GM23338 (cell line): ENCODE measurements around the gene DNAAF5. TPM values are rescaled to one million over a fixed set of nuclear protein-coding genes. Genes with fewer than 3 reads are reported as not detected.

ENCODE experiments used
- ATAC-seq: fragments of 200-7000 bp; cut with Tn5 transposase; 3 replicates; pipeline ENCODE4 v1.9.1; 2020
- DNase-seq: peaks from one replicate; pipeline ENCODE4 v3.0.0-alpha.2; 2015; ENCODE audit warnings: low spot score
- H2AFZ ChIP-seq: fragments of 200-600 bp; sonication (generic); 2 replicates; pipeline ENCODE4 v1.8.0; 2016; ENCODE audit warnings: antibody characterized with exemption, mild to moderate bottlenecking, moderate library complexity
- H3F3A ChIP-seq: fragments of 200-600 bp; sonication (generic); replicated peaks from 2 replicates; pipeline ENCODE4 v1.8.0; 2017; ENCODE audit warnings: antibody characterized with exemption, mixed run types, low read depth
- H3K27ac ChIP-seq: fragments of 200-600 bp; sonication (generic); 2 replicates; pipeline ENCODE4 v1.6.1; 2016; ENCODE audit warnings: low read depth
- H3K27me3 ChIP-seq: fragments of 200-600 bp; sonication (generic); 2 replicates; pipeline ENCODE4 v1.8.0; 2016; ENCODE audit warnings: mild to moderate bottlenecking, mixed run types, moderate library complexity; ENCODE audit not compliant: insufficient read depth
- H3K36me3 ChIP-seq: fragments of 200-600 bp; sonication (generic); 2 replicates; pipeline ENCODE4 v1.8.0; 2016; ENCODE audit warnings: mild to moderate bottlenecking; ENCODE audit not compliant: insufficient read depth
- H3K4me1 ChIP-seq: fragments of 200-600 bp; sonication (generic); 2 replicates; pipeline ENCODE4 v1.8.0; 2016; ENCODE audit warnings: mild to moderate bottlenecking, moderate library complexity; ENCODE audit not compliant: insufficient read depth
- H3K4me2 ChIP-seq: fragments of 200-600 bp; sonication (generic); 2 replicates; pipeline ENCODE4 v1.7.1; 2017; ENCODE audit warnings: mixed run types
- H3K4me3 ChIP-seq: fragments of 200-600 bp; sonication (generic); 2 replicates; pipeline ENCODE4 v1.6.1; 2016; ENCODE audit warnings: mixed run types
- H3K79me2 ChIP-seq: fragments of 200-600 bp; sonication (generic); replicated peaks from 2 replicates; pipeline ENCODE4 v1.8.0; 2017; ENCODE audit warnings: mild to moderate bottlenecking; ENCODE audit not compliant: insufficient read depth
- H3K9me2 ChIP-seq: fragments of 200-600 bp; sonication (generic); 2 replicates; pipeline ENCODE4 v1.8.0; 2017; ENCODE audit not compliant: insufficient read depth
- H4K20me1 ChIP-seq: fragments of 200-600 bp; sonication (generic); replicated peaks from 2 replicates; pipeline ENCODE4 v1.8.0; 2017; ENCODE audit warnings: mild to moderate bottlenecking; ENCODE audit not compliant: insufficient read depth
- H3K27ac Mint-ChIP-seq: 2 replicates; pipeline ENCODE4 v1.8.0; 2020; ENCODE audit warnings: inconsistent platforms, mild to moderate bottlenecking, moderate library complexity, mixed read lengths
- H3K27me3 Mint-ChIP-seq: 3 replicates; pipeline ENCODE4 v1.8.0; 2022; ENCODE audit warnings: low read depth, mild to moderate bottlenecking, moderate library complexity, mixed read lengths, inconsistent platforms; ENCODE audit not compliant: insufficient read depth, poor library complexity
- H3K36me3 Mint-ChIP-seq: 3 replicates; pipeline ENCODE4 v1.8.0; 2021; ENCODE audit warnings: low read depth, mild to moderate bottlenecking, inconsistent platforms, moderate library complexity, mixed read lengths
- H3K4me1 Mint-ChIP-seq: 3 replicates; pipeline ENCODE4 v1.8.0; 2020; ENCODE audit warnings: mild to moderate bottlenecking, inconsistent platforms, mixed read lengths
- H3K4me3 Mint-ChIP-seq: 3 replicates; pipeline ENCODE4 v1.8.0; 2021; ENCODE audit warnings: moderate library complexity, mild to moderate bottlenecking, inconsistent platforms, mixed read lengths
- H3K9me3 Mint-ChIP-seq: 3 replicates; pipeline ENCODE4 v1.8.0; 2020; ENCODE audit warnings: moderate library complexity, mild to moderate bottlenecking, inconsistent platforms, mixed read lengths
- CREB1 ChIP-seq: fragments of 250-450 bp; sonication (Bioruptor Pico); IDR thresholded peaks from 2 replicates; pipeline ENCODE4 v1.5.0; 2020; ENCODE audit warnings: low read depth, mild to moderate bottlenecking, moderate library complexity
- CTCF ChIP-seq, 2 experiments: fragments of 200-600 bp in 1 of 2; sonication (generic) in 1 of 2; conservative IDR thresholded peaks; 2 replicates each; pipeline versions ENCODE4 v1.5.1 to v1.6.1; 2016 to 2017; ENCODE audit warnings: antibody characterized with exemption in 2 of 2, low read depth in 2 of 2, mild to moderate bottlenecking in 2 of 2, moderate library complexity in 1 of 2
- ETS1 ChIP-seq: IDR thresholded peaks from 2 replicates; pipeline ENCODE4 v1.6.1; 2016; ENCODE audit warnings: antibody characterized with exemption
- EZH2phosphoT487 ChIP-seq: fragments of 200-600 bp; sonication (generic); IDR thresholded peaks from one replicate; pipeline ENCODE4 v1.8.1; 2018; ENCODE audit warnings: antibody characterized with exemption; ENCODE audit not compliant: unreplicated experiment
- JUNB ChIP-seq: IDR thresholded peaks from one replicate; pipeline ENCODE4 v1.6.1; 2016; ENCODE audit warnings: antibody characterized with exemption; ENCODE audit not compliant: unreplicated experiment
- NANOG ChIP-seq: IDR thresholded peaks from 2 replicates; pipeline ENCODE4 v1.6.1; 2016; ENCODE audit warnings: antibody characterized with exemption, borderline replicate concordance
- ZNF114 ChIP-seq: fragments of 250-450 bp; sonication (Bioruptor Pico); IDR thresholded peaks from 2 replicates; pipeline ENCODE4 v1.5.0; 2020; ENCODE audit warnings: mild to moderate bottlenecking, moderate library complexity
- ZNF331 ChIP-seq: fragments of 250-450 bp; sonication (Bioruptor Pico); IDR thresholded peaks from 2 replicates; pipeline ENCODE4 v1.5.0; 2020; ENCODE audit warnings: low read depth, mild to moderate bottlenecking, moderate library complexity
- polyA plus RNA-seq: library from polyadenylated mRNA; unstranded; fragments of >200 nt; fragmentation: Nextera tagmentation; extraction: Ambion mirVana; gene quantifications from 2 replicates; pipeline ENCODE4 v1.2.1, GENCODE V29; 2016
- total RNA-seq: library from RNA; depleted of rRNA; stranded (reverse); fragments of >200 nt; shearing (Covaris generic); gene quantifications from 2 replicates; pipeline ENCODE4 v1.2.3, GENCODE V29; 2014
- TF ChIP-seq, protein P1 (sequence below): fragments of 250-450 bp; sonication (Bioruptor Pico); IDR thresholded peaks from 2 replicates; pipeline ENCODE4 v1.5.0; 2020; ENCODE audit warnings: mild to moderate bottlenecking, moderate library complexity

The DNAAF5 gene
- total and polyA plus RNA-seq, 2 experiments from 2014 or later = 20.4 to 86.7 TPM

DNA sequence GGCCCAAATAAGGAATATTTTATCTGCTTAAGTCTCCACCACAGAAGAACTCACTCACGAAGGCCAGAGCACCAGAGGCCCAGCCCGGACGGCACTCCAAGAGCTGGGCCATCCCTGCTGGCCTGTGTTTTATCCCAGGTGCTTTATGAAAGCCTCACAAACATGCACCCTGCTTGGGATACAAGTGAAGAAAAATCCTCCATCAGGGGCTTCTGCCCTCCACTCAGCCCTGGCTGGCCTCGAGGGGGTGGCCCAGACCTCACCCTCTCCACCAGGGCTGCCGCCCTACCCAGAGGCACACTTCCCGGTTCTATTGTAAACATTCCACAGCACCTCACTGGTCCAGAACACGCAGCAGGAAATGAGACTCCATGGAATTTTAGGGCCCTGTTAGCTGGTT is 19.8 kb upstream of the DNAAF5 start:
- Histone ChIP-seq H3K27ac (no peak overlapping the region), H3K4me2 (no peak overlapping the region), H3K4me3 (no peak overlapping the region), H4K20me1 (peaks cover 8% of the 10 kb centered on the region; the same call in 1 of the 2 replicates), H3K79me2 (peaks cover 70% of the 10 kb centered on the region), H3K27me3 (no peaks in the 10 kb centered on the region), H3K4me1 (no peaks in the 10 kb centered on the region; the same call in 1 of the 2 replicates), H3F3A (no peaks in the 10 kb centered on the region), H2AFZ (no peak overlapping the region), H3K36me3 (no peaks in the 10 kb centered on the region), H3K9me2 (no peaks in the 10 kb centered on the region)
- no peak; the same call in 2 of the 3 replicates for ATAC-seq
- Mint-ChIP-seq H3K4me1 (peaks cover 7% of the 10 kb centered on the region), H3K27ac (no peak overlapping the region), H3K27me3 (no peaks in the 10 kb centered on the region), H3K4me3 (no peak overlapping the region), H3K9me3 (peaks cover 14% of the 10 kb centered on the region), H3K36me3 (peaks cover 51% of the 10 kb centered on the region)
- DNase-seq = no peak
- TF ChIP-seq, protein P1, sequence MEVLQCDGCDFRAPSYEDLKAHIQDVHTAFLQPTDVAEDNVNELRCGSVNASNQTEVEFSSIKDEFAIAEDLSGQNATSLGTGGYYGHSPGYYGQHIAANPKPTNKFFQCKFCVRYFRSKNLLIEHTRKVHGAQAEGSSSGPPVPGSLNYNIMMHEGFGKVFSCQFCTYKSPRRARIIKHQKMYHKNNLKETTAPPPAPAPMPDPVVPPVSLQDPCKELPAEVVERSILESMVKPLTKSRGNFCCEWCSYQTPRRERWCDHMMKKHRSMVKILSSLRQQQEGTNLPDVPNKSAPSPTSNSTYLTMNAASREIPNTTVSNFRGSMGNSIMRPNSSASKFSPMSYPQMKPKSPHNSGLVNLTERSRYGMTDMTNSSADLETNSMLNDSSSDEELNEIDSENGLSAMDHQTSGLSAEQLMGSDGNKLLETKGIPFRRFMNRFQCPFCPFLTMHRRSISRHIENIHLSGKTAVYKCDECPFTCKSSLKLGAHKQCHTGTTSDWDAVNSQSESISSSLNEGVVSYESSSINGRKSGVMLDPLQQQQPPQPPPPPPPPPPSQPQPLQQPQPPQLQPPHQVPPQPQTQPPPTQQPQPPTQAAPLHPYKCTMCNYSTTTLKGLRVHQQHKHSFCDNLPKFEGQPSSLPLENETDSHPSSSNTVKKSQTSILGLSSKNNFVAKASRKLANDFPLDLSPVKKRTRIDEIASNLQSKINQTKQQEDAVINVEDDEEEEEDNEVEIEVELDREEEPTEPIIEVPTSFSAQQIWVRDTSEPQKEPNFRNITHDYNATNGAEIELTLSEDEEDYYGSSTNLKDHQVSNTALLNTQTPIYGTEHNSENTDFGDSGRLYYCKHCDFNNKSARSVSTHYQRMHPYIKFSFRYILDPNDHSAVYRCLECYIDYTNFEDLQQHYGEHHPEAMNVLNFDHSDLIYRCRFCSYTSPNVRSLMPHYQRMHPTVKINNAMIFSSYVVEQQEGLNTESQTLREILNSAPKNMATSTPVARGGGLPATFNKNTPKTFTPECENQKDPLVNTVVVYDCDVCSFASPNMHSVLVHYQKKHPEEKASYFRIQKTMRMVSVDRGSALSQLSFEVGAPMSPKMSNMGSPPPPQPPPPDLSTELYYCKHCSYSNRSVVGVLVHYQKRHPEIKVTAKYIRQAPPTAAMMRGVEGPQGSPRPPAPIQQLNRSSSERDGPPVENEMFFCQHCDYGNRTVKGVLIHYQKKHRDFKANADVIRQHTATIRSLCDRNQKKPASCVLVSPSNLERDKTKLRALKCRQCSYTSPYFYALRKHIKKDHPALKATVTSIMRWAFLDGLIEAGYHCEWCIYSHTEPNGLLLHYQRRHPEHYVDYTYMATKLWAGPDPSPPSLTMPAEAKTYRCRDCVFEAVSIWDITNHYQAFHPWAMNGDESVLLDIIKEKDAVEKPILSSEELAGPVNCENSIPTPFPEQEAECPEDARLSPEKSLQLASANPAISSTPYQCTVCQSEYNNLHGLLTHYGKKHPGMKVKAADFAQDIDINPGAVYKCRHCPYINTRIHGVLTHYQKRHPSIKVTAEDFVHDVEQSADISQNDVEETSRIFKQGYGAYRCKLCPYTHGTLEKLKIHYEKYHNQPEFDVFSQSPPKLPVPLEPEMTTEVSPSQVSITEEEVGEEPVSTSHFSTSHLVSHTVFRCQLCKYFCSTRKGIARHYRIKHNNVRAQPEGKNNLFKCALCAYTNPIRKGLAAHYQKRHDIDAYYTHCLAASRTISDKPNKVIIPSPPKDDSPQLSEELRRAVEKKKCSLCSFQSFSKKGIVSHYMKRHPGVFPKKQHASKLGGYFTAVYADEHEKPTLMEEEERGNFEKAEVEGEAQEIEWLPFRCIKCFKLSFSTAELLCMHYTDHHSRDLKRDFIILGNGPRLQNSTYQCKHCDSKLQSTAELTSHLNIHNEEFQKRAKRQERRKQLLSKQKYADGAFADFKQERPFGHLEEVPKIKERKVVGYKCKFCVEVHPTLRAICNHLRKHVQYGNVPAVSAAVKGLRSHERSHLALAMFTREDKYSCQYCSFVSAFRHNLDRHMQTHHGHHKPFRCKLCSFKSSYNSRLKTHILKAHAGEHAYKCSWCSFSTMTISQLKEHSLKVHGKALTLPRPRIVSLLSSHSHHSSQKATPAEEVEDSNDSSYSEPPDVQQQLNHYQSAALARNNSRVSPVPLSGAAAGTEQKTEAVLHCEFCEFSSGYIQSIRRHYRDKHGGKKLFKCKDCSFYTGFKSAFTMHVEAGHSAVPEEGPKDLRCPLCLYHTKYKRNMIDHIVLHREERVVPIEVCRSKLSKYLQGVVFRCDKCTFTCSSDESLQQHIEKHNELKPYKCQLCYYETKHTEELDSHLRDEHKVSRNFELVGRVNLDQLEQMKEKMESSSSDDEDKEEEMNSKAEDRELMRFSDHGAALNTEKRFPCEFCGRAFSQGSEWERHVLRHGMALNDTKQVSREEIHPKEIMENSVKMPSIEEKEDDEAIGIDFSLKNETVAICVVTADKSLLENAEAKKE = no peak
- TF ChIP-seq CREB1 = no peak
- no peak for TF ChIP-seq JUNB
- no peak for TF ChIP-seq ETS1
- TF ChIP-seq ZNF114 = no peak
- no peak for TF ChIP-seq EZH2phosphoT487
- no peak for TF ChIP-seq NANOG
- no peak for TF ChIP-seq CTCF (conservative IDR thresholded peaks at IDR 0.05; ENCODE audit: low read depth in 2 of 2)
- no peak for TF ChIP-seq ZNF331 (CRISPR knock-in tag)
